Measurements from ENCODE around the gene SCAP. TPM values are rescaled to one million over a fixed set of nuclear protein-coding genes. Genes with fewer than 3 reads are reported as not detected.
"Not testable (repeated sequence)": the region's sequence is repeated elsewhere in the genome, so short reads cannot be mapped to it uniquely, and the experiment has no call there.

SCAP gene
- 55.0 and 63.8 TPM in 2 replicates for total RNA-seq

DNA sequence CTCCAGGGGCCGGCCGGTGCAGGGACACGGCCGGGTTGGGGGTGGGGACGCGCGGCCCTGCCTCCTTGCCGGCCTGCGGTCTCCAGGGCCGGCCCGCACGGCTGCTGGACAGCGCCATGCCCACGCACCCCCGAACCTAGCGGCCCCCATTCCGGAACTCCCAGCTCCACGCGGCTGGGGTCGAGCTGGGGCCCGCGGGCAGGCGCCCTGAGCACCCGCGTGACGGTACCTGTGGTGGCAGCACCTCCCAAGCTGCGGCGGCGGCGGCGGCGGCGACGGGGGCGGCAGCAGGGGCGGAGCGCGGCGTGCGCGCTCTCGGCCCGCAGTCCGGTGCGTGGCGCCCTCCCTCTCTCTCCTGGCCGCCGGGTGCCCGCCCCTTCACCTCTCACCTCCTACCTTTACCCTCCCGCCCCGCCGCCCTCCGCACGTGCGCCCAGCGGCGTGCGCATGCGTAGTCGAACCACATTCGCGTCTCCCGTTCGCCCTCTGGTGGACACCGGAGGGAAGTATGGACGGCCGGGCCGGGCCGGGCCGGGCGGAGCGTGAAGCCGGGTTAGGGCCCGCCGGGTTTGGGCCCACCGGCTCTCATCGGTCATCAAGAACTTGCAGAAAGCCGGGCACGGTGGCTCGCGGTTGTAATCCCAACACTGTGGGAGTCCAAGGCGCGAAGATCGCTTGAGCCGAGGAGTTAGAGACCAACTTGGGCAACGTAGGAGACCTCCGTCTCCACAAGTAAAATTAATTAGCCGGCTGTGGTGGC is at the start of gene SCAP:
Gene SCAP, minus strand, starts transcription at position 372 of the 760 bp plus-strand sequence. CDS start 32,948 bp downstream, outside the sequence.
- no peak for DNase-seq (ENCODE audit: extremely low read depth, low read depth, low spot score)

DNA sequence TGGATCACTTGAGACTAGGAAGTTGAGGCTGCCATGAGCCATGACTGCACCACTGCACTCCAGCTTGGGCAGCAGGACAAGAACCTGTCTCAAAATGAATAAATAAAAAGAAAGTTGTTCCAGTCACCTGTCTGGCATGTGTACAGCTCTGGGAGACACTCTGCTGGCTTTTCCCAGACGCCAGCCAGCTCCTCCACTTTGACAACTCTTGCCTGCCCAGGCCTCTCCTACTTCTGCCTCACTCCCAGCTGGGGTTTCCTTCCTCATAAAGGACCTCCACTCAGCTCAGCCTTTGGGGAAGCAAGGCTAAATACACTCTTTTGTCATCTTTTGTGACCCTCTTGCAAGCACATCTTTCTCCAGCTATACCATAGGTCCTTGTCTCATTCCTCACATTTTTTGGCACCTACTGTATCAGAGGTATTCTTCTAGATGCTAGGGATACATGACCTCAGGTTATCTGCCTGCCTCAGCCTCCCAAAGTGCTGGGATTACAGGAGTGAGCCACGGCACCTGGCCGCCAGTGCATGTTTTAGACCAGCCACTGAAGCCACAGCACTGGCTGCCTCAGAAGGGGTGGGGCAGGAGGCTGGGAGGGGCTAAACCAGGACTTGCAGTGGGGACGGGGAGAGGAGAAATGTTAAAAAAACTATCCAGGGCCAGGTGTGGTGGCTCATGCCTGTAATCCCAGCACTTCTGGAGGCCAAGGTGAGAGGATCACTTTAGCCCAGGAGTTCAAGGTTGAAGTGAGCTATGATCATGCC is 47.8 kb upstream of the SCAP start:
- no peak for DNase-seq (ENCODE audit: extremely low read depth, low read depth, low spot score)

DNA sequence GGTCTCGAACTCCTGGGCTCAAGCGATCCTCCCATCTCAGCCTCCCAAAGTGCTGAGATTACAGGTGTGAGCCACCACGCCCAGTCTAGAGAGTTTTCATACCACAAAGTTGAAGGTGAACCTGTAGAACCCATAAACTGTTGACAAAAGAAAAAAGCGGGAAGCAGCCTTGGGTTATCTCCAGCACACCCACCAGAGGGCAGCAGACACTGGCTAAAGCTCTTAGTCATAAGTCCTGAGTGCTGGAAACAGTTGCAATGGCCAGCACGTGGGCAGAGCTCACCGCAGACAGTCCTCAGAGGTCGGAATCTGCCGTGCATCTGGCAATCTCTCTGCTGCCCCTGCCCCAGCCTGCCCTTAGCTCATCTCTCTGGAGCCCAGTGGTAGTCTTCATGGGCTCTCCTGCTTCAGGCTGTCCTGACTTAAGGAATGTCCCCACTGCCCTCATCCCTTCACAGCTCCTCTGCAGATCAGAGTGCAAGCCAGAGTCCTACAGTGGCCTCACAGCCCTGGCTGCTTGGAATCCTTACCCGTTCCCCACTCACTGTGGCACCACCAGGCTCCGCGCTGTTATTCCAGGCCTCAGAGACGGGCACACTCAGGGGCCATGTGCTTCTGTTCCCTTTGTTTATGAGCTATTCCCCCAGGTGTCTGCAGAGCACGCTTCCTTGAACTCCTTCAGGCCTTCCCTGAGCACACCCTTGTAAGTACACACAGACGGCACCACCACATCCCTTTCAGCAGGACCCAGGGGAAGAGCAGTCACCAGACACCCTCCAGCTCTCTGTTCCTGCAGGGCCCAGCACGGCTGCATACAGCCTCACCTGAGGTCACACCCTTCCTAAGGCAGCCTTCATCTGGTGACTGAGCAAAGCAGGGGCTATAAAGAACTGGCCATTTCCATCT is 46.6 kb upstream of the SCAP start:
- peak; percentile 78 for DNase-seq (ENCODE audit: extremely low read depth, low read depth, low spot score)

DNA sequence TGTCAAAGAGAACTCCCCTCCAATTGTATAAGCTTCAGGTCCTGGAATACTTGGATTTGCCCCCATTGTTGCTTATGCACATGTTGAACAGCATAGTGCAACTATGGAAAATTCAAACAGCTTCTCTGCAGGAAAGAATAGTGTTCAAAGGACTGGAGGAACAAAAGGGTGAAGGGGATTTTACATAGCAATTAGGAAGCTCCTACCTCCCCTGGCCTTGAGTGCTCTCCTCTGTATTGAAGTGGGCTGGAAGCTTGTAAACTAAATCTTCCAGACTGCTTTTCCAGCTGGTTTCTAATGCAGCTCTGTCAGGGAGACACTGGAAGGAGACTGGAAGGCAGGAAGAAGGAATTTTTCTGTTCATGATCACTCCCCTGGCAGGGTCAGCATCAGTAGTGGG is 45.0 kb upstream of the SCAP start:
- DNase-seq (ENCODE audit: extremely low read depth, low read depth, low spot score): no peak

DNA sequence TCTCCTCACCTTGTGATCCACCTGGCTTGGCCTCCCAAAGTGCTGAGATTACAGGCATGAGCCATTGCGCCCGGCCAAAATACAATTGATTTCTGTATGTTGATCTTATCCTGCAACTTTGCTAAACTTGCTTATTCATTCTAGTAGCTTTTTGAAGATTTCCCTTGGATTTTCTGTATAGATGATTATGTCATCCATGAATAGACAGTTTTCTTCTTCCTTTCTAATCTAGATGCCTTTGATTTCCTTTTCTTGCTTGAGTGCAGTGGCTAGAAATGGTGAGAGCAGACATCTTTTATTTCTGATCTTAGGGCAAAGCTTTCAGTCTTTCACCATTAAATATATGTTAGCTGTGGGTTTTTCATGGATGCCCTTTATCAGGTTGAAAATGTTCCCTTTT is 42.2 kb upstream of the SCAP start:
- DNase-seq (ENCODE audit: extremely low read depth, low read depth, low spot score): no peak

DNA sequence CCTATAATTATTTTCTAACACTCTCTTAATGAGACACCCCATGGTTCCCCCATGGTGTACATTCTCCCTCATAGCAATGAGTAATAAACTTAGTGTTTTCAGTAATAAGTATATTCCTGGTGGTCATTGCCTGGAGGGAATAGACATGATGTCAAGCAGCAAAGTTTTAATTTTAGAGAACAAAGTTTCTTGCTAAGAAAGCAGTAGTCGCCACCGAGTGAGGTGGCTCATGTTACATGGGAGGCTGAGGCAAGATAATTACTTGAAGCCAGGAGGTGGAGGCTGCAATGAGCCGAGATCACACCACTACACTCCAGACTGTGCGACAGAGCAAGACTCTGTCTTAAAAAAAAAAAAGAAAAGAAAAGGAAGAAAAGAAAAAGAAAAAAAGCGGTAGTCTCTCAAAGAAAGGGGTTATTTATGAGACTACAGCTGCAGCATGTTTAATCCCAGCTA is 40.2 kb upstream of the SCAP start:
- DNase-seq (ENCODE audit: extremely low read depth, low read depth, low spot score): no peak

DNA sequence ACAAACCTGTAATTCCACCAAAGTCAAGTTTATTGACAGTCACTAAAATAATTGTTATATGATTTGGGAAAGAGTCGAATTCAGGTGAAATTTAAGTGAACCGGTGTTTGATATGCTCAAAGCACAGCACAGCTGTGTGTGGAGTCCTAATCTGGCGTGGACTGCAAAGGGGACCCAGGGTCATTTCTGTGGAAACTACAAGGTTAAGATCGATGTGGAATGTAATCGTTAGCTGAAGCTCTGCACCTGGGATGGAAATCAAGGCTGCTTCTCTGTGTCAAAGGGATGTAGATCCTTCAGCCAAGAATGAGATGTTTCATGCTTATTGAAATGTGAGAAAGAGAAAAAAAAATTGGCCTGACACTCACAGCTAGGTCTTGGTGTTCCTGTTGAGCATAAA is 39.4 kb upstream of the SCAP start:
- DNase-seq (ENCODE audit: extremely low read depth, low read depth, low spot score): no peak

DNA sequence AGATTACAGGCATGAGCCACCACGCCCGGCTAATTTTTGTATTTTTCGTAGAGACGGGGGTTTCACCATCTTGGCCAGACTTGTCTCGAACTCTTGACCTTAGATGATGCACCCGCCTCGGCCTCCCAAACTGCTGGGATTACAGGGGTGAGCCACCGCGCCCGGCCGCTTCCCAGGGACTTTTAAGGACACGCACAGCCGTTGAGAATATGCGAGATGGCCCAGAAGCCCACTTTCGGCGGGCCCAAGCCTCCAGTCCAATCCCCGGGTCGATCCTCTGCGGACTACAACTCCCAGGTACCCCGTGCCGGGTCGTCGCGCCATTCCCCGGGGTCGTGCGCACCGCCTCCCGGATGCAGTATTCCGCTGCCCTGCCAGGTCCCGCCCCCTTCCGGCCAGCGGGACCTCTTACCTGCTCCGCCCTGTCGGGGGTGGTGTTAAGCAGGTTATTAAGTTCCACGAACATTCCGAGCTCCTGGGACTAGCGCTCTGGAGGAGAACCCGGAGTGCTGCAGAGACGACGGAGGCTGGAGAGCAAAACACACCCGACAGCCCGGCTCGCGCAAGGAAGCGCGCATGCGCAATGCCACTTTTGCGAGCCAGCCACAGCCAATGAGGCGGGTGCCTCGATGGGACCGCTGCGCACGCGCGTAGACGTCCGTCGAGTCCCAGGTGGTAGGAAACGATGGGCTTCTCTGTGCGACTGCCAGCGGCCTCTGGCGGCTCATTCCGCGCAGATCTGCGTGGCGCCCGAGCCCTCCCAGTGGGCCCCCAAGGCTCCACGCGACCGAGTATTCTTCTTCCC is 37.6 kb upstream of the SCAP start, which contains the start of gene ELP6:
Gene ELP6, minus strand, starts transcription at position 588 of the 805 bp plus-strand sequence. Its CDS starts 122 bp downstream, at position 466.
- peak; percentile 68 for DNase-seq (ENCODE audit: extremely low read depth, low read depth, low spot score)

DNA sequence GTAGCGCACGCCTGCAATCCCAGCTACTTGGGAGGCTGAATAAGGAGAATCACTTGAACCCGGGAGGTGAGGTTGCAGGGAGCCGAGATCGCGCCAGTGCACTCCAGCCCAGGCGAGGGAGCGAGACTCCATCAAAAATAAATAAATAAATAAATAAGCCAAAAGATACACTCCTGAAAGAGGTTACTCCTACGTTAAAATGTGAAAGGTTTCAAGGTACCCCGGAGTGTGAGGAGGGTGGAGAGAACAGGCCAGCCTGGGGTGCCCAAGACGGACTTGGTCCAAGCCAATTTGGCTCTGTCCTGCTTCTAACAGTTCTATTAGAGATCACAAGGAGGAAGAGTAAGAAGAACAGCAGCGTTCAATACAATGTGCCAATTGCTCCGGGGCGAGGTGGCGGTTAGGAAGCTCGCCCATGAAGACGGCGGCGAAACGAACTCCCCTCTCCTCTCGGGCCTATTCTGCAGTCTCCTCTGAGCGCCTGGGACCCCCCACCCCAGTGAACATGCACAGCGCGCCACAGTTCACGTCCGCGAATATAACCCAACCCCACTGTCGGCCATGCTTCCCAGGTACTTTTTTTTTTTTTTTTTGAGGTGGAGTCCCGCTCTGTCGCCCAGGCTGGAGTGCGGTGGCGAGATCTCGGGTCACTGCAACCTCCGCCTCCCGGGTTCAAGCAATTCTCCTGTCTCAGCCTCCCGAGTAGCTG is 36.8 kb upstream of the SCAP start:
- no peak for DNase-seq (ENCODE audit: extremely low read depth, low read depth, low spot score)

DNA sequence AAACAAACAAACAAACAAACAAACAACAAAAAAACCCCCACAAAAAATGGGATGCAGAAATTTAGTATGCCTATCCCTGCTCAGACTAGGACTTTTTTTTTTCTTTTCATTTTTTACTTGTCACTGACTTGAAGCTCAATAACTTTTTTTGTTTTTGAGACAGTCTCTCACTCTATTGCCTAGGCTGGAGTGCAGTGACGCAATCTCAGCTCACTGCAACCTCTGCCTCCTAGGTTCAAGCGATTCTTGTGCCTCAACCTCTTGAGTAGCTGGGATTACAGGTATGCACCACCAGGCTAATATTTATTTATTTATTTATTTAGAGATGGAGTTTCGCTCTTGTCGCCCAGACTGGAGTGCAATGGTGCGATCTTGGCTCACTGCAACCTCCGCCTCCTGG is 29.5 kb upstream of the SCAP start:
- DNase-seq (ENCODE audit: extremely low read depth, low read depth, low spot score): not testable (repeated sequence)

DNA sequence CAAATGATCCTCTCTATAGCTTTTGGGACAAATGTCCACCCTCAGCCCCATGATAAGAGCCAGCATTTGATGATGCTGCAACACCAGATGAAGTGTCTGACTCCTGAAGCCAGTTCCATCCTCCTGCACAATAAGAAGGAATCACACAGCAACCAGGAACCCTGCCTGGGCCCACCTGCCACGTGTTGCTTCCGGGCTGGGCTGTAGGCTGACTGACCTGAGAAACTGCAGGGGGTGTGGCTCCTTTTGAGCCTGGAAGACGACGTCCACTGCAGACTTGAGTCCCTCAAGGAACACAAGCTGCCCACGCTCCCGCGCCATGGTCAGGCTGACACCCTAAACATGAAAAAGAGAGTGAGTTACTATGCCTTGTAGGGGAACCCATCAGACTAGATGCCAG is 28.4 kb upstream of the SCAP start:
- DNase-seq (ENCODE audit: extremely low read depth, low read depth, low spot score): no peak

DNA sequence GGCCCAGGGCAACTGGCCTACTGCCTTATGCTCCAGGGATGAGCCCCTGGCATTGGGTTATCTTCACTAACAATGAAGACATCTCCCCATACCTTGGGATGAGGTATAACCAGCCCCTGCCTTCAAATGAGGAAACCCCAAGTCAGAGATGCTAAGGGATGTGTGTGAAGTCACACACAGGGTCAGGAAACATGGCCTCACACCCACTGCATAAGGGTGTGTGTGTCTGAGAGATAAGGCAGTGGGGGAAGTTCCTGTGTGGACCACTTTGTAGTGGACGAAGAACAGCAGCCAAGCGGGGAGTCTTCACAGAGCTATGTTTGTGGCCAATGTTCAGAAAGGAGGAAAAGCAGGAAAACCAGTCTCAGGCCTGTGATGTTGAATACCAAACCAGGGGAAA is 27.3 kb upstream of the SCAP start:
- no peak for DNase-seq (ENCODE audit: extremely low read depth, low read depth, low spot score)

DNA sequence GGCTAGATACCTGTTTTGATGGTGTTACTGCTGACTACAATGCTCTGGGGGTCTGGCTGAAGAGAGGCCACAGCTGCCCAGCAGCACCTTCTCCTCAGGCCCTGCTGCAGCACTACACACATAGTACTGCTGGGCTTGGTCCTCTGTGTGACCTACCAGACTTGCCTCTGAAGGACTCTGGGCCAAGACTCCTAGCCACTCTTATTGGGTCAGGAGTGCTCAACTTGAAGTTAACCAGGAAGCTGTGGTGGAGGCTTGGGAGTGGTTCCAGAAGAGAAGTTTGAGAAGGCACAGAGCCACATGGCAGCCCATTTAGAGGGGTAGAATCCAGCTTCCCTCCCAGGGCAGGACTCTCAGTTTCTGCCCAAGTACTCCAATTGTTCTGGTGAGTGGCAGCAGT is 21.2 kb upstream of the SCAP start:
- no peak for DNase-seq (ENCODE audit: extremely low read depth, low read depth, low spot score)

DNA sequence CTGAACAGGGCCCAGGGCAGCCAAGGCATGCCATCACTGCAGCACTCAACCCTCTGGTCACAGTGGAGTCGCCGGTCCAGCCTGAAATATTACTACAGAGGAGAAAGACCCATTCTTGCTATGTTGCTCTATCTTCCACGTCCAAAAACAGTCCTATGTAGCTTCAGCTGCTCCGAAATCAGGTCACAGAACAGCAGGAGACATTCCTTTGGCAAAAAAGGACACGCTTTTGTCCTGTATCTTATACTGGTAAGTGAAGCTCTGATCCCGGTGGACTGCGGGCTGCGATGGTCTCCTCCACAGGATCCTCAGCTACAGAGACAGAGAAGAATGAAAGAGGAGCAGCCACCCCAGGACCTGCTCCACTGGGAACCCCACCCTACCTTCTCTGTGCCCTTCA is 20.1 kb upstream of the SCAP start:
- DNase-seq (ENCODE audit: extremely low read depth, low read depth, low spot score): no peak

DNA sequence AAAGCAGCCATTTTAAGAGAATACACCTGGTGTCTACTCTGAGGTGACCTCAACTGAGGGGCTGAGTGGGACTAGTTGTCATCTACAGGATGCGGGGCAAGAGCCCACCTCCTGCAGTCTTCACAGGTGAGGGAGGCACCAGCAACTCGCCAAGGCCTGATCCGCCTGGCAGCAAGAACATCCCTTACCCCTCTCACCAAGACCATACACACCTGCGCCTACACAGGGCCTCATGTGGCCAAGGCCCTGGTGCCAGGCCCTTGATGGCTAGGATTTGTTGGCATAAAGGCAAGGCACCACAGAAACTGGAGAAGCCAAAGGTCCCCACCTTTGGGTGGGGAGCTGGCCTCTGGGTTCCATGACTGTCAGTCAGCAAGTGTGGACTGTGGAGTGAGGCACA is 19.4 kb upstream of the SCAP start:
- no peak for DNase-seq (ENCODE audit: extremely low read depth, low read depth, low spot score)

DNA sequence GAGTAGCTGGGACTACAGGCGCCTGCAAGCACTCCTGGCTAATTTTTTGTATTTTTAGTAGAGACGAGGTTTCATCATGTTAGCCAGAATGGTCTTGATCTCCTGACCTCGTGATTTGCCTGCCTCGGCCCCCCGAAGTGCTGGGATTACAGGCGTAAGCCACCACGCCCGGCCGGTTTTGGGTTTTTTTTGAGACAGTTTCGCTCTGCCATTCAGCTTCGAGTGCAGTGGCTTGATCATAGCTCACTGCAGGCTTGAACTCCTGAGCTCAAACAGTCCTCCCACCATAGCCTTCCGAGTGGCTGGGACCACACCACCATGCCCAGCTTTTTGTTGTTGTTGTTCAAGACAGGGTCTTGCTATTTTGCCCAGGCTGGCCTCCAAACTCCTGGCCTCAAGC is 16.0 kb upstream of the SCAP start:
- no peak for DNase-seq (ENCODE audit: extremely low read depth, low read depth, low spot score)

DNA sequence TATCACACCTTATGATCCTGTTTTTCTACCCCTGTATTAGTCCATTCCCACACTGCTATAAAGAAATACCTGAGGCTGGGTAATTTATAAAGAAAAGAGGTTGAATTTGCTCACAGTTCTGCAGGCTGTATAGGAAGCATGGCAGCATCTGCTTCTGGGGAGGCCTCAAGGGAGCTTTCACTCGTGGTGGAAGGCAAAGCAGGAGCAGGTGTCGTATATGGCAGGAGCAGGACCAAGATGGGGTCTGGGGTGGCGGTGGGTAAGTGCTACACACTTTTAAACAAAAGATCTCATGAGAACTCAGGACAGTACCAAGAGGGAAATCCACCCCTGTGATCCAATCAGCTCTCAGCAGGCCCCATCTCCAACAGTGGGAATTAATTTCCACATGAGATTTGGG is 15.4 kb upstream of the SCAP start:
- DNase-seq (ENCODE audit: extremely low read depth, low read depth, low spot score): no peak

DNA sequence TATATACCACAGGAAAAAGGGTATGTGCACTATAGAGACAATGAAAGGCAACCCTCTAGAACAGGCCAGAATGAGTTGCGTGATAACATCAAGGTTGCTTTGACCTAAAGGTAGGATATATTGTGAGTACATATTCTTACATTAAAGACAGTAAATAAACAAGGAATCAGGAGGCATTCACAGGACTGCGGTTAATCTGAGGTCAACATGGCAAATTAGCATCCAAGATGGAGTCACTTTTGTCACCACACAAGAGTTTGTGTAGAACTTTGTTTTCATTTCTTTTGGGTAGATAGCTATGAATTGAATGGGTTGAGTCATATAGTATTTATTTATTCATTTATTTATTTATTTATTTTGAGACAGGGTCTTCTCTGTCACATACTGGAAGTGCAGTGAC is 11.5 kb upstream of the SCAP start:
- DNase-seq (ENCODE audit: extremely low read depth, low read depth, low spot score): no peak

DNA sequence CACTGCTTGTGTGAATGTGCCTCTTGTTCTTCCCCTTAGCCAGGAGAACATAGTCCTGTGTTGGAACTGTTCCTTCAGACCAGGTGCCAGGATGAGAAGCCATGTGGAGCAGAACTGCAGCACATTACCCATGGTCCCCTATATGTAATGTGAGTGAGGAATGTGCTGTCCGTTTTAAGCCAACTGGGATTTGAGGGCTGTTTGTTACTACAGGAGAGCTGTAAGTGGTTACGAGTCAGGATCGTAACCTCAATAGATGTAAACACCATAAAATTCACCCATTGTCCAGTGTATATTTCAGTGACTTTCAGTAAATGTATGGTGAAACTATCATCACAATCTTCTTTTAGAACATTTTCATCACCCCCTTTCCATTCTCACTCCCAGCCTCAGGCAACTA is 10.1 kb upstream of the SCAP start:
- no peak for DNase-seq (ENCODE audit: extremely low read depth, low read depth, low spot score)

DNA sequence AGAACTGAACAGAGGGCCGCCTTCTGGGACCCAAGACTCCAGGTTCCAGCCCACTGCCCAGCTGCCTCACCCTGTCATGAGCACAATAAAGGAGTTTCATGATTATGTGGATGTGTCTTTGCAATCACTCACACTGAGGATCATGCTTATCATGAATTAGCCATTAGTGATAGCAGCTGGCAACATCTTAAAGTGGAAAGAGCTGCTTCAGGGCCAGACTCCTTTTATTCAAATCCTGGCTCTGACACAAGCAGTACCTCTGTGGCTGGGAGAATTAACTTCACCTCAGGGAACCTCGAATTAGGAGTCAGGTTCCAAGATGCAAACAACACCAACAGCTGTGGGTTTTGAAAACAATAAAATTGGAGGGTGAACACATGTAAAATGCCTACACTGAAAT is 6.6 kb upstream of the SCAP start:
- DNase-seq (ENCODE audit: extremely low read depth, low read depth, low spot score): no peak

Data from glomerular endothelial cell (primary cell).